A673 (cell line): ENCODE results near the gene VAV2. TPM values are rescaled to one million over a fixed set of nuclear protein-coding genes. Genes with fewer than 3 reads are reported as not detected.

Experiments
- BruUV-seq: library from RNA; stranded (reverse); fragments of 400-500 nt; replicated peaks from 2 replicates; lab custom pipeline; 2021; lab: Mats Ljungman, UMichigan
- CTCF ChIA-PET: fragments of 300-600 bp; sonication (Branson Sonifier 250); formaldehyde crosslinking; loops from one replicate; lab custom pipeline; 2022; ENCODE audit warnings: antibody characterized with exemption; lab: Charles Lee
- POLR2A ChIA-PET: fragments of 300-600 bp; sonication (Branson Sonifier 250); formaldehyde crosslinking; loops from one replicate; lab custom pipeline; 2022; ENCODE audit warnings: antibody characterized with exemption; ENCODE audit not compliant: low non-redundant PET; lab: Charles Lee
- DNase-seq: peaks from one replicate; pipeline ENCODE4 v3.0.0-alpha.2; 2015; ENCODE audit warnings: low spot score
- H3K27ac ChIP-seq: fragments of 200-600 bp; sonication (generic); 2 replicates; pipeline ENCODE4 v1.5.1; 2016; ENCODE audit warnings: mixed run types, low read depth, mild to moderate bottlenecking, mixed read lengths, antibody characterized with exemption, low read length; ENCODE audit not compliant: poor library complexity, severe bottlenecking
- H3K27me3 ChIP-seq: fragments of 200-600 bp; sonication (generic); replicated peaks from 2 replicates; pipeline ENCODE4 v1.6.1; 2017; ENCODE audit warnings: mixed run types, low read depth, mild to moderate bottlenecking, mixed read lengths, antibody characterized with exemption, low read length; ENCODE audit not compliant: insufficient read depth, poor library complexity
- H3K36me3 ChIP-seq: fragments of 200-600 bp; sonication (generic); 2 replicates; pipeline ENCODE4 v1.6.1; 2016; ENCODE audit warnings: mixed run types, mild to moderate bottlenecking, mixed read lengths, antibody characterized with exemption, low read length; ENCODE audit not compliant: insufficient read depth, poor library complexity, severe bottlenecking
- H3K4me1 ChIP-seq: fragments of 200-600 bp; sonication (generic); 2 replicates; pipeline ENCODE4 v1.6.1; 2017; ENCODE audit warnings: mixed run types, mild to moderate bottlenecking, mixed read lengths, antibody characterized with exemption, low read length; ENCODE audit not compliant: insufficient read depth, poor library complexity, severe bottlenecking
- H3K4me3 ChIP-seq: fragments of 200-600 bp; sonication (generic); 2 replicates; pipeline ENCODE4 v1.5.1; 2016; ENCODE audit warnings: low read depth, mixed run types, mild to moderate bottlenecking, mixed read lengths, low read length; ENCODE audit not compliant: poor library complexity, severe bottlenecking
- H3K9me3 ChIP-seq: fragments of 200-600 bp; sonication (generic); 2 replicates; pipeline ENCODE4 v1.6.1; 2016; ENCODE audit warnings: mixed run types, low read depth, mild to moderate bottlenecking, mixed read lengths, antibody characterized with exemption, low read length; ENCODE audit not compliant: poor library complexity, severe bottlenecking
- EZH2 ChIP-seq: fragments of 200-600 bp; sonication (generic); IDR thresholded peaks from 2 replicates; pipeline ENCODE4 v1.6.1; 2017; ENCODE audit warnings: borderline replicate concordance, low read depth, mild to moderate bottlenecking, mixed read lengths, antibody characterized with exemption, low read length; ENCODE audit not compliant: poor library complexity, severe bottlenecking
- intact Hi-C: fragments of 100-400 bp; cut with micrococcal nuclease; formaldehyde crosslinking; loops from one replicate; pipeline ENCODE4 v1.10.0; 2022; ENCODE audit not compliant: unreplicated experiment
- total RNA-seq: library from RNA; stranded (reverse); gene quantifications from 2 replicates; pipeline ENCODE4 v1.2.3, GENCODE V29; 2021
- TF ChIP-seq, protein P1 (sequence below): fragments of 300-800, 200-600 bp; sonication (generic); conservative IDR thresholded peaks from 2 replicates; pipeline ENCODE4 v1.5.1; 2017; ENCODE audit warnings: low read depth, mild to moderate bottlenecking, antibody characterized with exemption, low read length, moderate library complexity, mixed read lengths

VAV2 gene
- total RNA-seq, 1 experiment from 2014 or later, result 16.4 TPM

DNA sequence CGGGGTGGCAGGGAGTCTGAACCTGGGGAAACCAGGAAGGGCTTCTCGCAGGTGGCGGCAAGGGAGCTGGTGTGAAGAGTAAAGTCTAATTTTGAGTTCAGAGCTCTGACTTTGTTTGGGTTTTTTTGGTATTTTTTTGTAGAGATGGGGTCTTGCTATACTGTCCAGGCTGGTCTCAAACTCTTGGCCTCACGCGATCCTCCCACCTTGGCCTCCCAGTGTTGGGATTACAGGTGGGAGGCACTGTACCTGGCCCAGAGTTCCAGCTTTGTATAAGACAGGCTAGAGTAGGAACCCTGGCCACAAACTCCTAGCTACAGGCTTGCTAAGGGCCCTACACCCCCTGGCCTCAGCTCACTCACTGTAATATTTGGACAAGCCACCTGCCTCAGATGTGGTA is 148.9 kb downstream of the VAV2 start:
- Histone ChIP-seq H3K27me3 (no peaks in the 10 kb centered on the region), H3K4me1 (peaks cover 3% of the 10 kb centered on the region), H3K27ac (no peak overlapping the region), H3K9me3 (no peaks in the 10 kb centered on the region), H3K4me3 (no peak overlapping the region), H3K36me3 (no peaks in the 10 kb centered on the region)
- intact Hi-C loops, result no loop called here
- CTCF ChIA-PET, result no interaction called here
- BruUV-seq, result no TSS peak
- POLR2A ChIA-PET, result no interaction called here
- no peak for TF ChIP-seq EZH2
- TF ChIP-seq, protein P1, sequence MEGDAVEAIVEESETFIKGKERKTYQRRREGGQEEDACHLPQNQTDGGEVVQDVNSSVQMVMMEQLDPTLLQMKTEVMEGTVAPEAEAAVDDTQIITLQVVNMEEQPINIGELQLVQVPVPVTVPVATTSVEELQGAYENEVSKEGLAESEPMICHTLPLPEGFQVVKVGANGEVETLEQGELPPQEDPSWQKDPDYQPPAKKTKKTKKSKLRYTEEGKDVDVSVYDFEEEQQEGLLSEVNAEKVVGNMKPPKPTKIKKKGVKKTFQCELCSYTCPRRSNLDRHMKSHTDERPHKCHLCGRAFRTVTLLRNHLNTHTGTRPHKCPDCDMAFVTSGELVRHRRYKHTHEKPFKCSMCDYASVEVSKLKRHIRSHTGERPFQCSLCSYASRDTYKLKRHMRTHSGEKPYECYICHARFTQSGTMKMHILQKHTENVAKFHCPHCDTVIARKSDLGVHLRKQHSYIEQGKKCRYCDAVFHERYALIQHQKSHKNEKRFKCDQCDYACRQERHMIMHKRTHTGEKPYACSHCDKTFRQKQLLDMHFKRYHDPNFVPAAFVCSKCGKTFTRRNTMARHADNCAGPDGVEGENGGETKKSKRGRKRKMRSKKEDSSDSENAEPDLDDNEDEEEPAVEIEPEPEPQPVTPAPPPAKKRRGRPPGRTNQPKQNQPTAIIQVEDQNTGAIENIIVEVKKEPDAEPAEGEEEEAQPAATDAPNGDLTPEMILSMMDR, result no peak
- no peak for DNase-seq

- no peak overlapping the region for H3K27ac ChIP-seq
- H3K4me1 ChIP-seq, result peaks cover 7% of the 10 kb centered on the region
- H3K4me3 ChIP-seq, result no peak overlapping the region
- intact Hi-C loops, result no loop called here
- POLR2A ChIA-PET, result no interaction called here
- H3K9me3 ChIP-seq, result no peaks in the 10 kb centered on the region
- CTCF ChIA-PET, result no interaction called here
- no peaks in the 10 kb centered on the region for H3K36me3 ChIP-seq
- TF ChIP-seq, protein P1, result no peak
- no peak for TF ChIP-seq EZH2
- no TSS peak for BruUV-seq
- DNase-seq, result no peak
- no peaks in the 10 kb centered on the region for H3K27me3 ChIP-seq
These were observed 149.3 kb downstream of the VAV2 start for GRCh38 chr9:133842721-133843227.

- POLR2A ChIA-PET, result no interaction called here
- no TSS peak for BruUV-seq
- CTCF ChIA-PET, result no interaction called here
- peaks cover 13% of the 10 kb centered on the region for H3K4me1 ChIP-seq
- intact Hi-C loops, result no loop called here
- H3K36me3 ChIP-seq, result no peaks in the 10 kb centered on the region
- no peak for DNase-seq
- H3K9me3 ChIP-seq, result no peaks in the 10 kb centered on the region
- no peaks in the 10 kb centered on the region for H3K27me3 ChIP-seq
- H3K4me3 ChIP-seq, result no peak overlapping the region
- TF ChIP-seq, protein P1, result no peak
- TF ChIP-seq EZH2, result no peak
- H3K27ac ChIP-seq, result no peak overlapping the region
These were observed 149.9 kb downstream of the VAV2 start for GRCh38 chr9:133842174-133842573.
